HG02588 (cell line): ENCODE data around the gene RASGRP1.

Experiments used
- ATAC-seq: cut with Tn5 transposase; IDR thresholded peaks from one replicate; pipeline ENCODE4 v1.9.1; 2021; ENCODE audit warnings: mild to moderate bottlenecking, moderate library complexity; ENCODE audit not compliant: unreplicated experiment

Gene RASGRP1

GRCh38 chr15:38538328-38539007 is 26.1 kb downstream of the RASGRP1 start:
- ATAC-seq = no peak

GRCh38 chr15:38536201-38536676 is 28.4 kb downstream of the RASGRP1 start:
- ATAC-seq = no peak

DNA sequence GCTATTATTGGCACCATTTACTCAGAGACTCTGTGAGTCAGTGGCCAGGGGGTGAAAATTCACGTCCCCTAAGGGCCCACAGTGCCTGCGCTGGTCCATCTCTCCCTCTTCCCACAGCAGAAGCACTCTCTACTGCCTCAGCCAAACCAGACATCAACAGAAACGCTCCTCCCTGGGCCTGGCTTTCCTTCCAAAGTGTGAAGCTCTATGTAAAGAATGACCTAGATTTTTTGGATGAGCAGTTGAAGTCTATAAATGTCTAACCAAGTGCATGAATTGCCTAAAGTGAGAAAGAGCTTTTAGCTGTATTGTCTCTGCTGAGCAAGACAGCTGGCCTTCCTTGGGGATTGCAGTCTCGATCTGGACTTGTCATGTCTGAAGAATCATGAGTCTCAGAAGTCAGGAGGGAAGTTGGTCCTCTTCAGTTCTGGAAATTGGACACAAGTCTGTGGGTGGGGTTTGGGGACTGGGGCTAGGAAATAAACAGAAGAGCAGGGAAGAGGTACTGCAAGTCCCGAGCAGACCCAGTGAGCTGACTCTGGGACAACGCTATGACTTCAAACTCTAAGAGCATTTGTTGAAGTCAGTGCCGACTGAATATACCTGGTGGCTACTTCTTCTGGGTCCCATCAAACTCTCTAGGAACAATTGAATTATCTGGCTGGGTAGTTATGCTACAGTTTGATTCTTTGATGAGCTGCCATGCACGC is 29.0 kb downstream of the RASGRP1 start:
- ATAC-seq = no peak

DNA sequence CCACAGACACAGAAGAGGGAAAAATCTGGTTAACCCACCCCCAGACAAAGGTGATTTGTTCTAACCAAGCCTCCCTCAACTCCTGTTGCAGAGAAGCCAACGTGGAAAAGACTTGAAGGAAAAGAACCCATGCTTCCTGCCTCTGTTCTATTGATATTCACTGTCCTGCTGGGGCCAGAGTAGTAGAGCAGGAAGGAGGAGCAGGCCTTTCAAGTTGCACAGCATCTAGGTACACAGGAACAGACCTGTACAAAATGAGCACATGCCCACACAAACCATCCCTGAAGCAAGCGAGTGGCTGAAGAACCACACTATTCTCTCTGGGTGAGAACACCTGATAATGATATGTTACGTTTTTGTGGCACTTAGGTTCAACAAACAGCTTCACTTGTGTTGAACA is 29.9 kb downstream of the RASGRP1 start:
- no peak for ATAC-seq

- ATAC-seq = no peak
Observed at GRCh38 chr15:38533926-38534325, 30.7 kb downstream of the RASGRP1 start.

DNA sequence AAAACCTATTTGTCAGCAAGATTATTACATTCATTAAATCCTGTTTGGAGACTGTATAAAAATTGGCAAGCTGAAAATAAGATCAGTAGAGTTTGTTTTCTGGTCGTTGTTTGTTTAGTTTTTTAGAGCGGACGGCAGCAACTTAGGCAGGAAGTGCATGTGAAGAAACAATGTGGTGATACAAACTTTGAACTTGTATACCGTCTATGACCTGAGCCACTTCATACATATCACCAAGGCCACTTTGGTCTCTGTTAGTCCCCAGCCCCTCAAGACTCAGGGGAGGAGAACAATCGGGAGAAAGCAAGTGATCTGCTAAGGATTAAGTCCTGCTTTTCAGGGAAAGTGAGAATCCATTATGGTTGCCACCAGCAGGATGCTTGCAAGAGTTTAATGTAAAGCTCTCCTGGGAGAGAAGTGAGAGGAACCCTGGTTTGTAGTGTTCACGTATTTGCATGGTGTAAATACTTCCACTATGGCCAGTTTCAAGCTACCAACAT is 31.1 kb downstream of the RASGRP1 start:
- no peak for ATAC-seq

GRCh38 chr15:38532728-38533127 is 31.9 kb downstream of the RASGRP1 start:
- no peak for ATAC-seq

DNA sequence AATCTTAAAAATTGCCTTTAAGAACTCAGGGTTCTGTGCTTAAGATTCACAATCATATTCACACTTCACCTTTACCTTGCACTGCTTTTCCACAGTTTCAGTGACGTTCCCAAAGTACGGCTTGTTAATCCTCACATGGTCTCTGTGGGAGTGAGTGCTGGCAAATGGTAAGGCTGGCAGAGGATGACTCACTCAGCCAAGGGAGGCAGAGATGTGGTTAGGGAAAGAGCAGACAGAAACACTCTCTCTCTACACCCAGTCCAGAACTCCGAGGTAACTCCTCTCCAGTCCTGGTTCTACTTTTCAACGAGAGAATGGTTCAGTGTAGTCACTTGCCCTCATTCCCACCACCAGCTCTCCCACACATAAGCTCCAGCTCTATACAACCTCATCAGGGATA is 33.1 kb downstream of the RASGRP1 start:
- ATAC-seq = no peak

- ATAC-seq = peak; percentile 69
Observed at GRCh38 chr15:38530113-38530512, 34.5 kb downstream of the RASGRP1 start.

DNA sequence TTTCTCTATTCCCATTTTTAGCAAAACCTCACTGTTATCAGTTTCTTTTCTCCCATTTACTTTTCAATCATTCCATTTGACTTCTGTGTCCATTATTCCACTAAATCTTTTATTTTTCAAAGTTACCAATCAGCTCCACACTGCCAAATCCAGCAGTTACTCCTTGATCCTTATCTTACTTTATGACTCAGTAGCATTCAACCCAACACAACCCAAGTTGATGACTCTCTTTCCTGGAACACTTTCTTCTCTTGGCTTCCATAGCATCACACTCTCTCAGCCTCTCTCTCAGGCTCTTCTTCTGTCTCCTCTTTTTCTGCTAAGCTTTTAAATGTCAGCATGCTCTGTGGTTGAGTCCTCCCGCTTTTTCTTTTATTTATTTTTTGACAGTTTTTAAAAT is 36.3 kb downstream of the RASGRP1 start:
- no peak for ATAC-seq

DNA sequence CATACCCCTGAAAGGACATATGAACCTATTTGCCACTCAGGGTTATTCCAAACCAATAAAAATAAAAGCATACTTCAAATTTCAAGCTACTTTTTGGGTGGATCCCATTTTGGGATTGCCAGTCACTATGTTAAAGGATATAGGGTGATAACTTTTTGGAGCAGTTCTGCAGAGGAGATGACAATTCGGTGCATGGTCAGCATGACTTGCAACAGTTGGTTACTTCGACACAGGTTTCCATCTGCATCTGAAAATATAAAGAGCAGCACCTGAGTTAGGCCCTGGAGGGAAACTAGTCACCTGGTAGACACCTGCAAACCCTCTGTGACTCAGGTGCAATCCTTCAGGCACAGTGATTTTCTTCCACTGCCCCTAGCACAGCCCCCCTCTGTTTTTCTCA is 38.5 kb downstream of the RASGRP1 start:
- ATAC-seq = no peak

DNA sequence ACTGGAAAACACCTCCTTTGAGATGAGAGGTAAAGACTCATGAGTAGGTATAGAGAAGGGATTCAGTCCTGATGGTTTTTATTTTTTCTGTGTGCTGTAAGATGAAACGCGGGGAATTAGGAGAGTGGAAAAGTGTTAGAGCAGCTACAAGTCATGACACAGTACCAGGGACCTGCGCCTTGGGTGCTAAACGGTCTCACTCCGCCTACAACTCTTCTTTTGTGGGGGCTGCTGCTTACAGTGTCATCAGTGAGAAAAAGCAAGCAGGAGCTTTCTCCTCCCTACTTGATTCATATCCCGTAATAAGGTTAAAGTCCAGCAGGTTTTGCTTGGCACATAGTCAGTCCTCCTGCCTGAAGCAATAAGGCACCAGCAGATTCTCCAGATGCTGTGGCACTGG is 39.1 kb downstream of the RASGRP1 start:
- ATAC-seq = no peak

- no peak for ATAC-seq
Observed at GRCh38 chr15:38524156-38524555, 40.5 kb downstream of the RASGRP1 start.

DNA sequence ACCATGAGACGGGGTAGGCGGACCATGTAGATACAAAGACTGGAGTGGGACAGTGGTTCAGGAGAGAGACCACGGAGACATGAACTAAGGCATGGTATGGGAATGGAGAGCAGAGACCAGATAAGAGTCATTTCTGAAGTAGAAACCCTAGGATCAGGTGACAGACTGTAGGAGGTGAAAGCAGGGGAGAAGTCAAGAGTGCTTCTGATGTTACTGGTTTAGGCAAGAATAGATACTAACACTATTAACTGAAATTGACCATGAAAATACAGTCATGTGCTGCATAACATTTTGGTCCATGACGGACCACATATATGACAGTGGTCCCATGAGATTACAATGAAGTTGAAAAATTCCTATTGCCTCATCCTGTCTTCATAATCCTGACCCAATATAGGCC is 41.7 kb downstream of the RASGRP1 start:
- no peak for ATAC-seq

DNA sequence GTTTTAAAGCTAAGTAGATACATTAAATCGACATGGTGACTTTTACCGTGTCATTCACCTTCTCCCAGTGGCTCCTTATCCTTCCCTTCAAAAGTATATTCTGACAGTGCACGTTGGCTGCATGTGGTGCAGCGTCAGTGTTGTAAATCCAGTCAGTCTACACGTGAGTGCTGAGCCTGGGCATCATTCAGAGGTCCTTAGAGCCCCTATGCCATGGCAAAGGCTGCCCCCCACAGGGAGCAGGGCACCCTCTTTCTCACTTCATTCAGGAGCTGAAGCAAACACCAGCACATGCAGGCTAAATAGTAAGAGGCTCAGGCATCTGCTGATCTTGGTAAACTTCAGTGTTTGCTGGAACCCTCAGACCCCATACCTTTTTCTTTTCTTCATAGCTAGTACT is 43.3 kb downstream of the RASGRP1 start:
- ATAC-seq = no peak

- no peak for ATAC-seq
Observed at GRCh38 chr15:38520035-38520434, 44.6 kb downstream of the RASGRP1 start.

DNA sequence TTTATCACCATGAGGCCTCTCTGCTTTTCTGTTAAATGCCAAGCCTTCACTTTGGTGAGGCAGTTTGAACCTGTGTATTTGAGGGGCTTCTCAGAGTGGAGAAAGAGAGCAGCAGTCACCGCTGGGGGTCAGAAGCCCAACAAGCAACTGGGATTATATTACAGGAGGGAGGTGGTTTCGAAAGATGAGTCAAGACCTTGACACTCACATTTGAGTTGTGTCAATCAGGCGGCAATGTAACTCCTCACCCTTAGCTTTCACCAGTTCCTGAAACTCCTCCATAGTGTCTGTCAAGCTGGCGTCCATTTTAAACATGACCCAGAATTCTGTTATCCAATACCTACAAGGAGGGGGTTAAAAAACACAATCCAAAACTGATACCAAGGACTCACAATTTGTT is 46.5 kb downstream of the RASGRP1 start:
- ATAC-seq = no peak

- no peak for ATAC-seq
Observed at GRCh38 chr15:38517312-38517975, 47.2 kb downstream of the RASGRP1 start.

DNA sequence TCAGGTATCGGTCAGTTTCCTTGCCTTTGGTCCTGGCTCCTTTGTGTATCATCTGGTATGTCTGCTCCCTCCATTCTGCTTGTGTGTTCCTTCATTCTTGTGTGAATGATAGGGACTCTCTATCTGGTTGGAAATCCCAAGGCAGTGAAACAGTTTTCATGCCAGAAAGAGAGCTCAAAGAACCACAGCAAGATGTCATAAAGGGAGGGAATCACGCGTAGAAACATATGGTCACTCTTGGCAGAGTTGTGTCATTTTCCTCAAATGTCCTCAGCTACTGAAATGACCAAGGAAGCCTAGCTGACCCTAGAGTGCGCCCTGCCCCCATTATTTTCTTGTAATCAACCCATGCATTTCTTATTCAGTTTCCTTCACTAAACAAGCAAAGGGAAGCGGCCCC is 48.0 kb downstream of the RASGRP1 start:
- ATAC-seq = no peak

- peak; percentile 79 for ATAC-seq
Observed at GRCh38 chr15:38514601-38515000, 50.0 kb downstream of the RASGRP1 start.

- ATAC-seq = no peak
Observed at GRCh38 chr15:38512901-38513300, 51.7 kb downstream of the RASGRP1 start.

GRCh38 chr15:38509152-38509551 is 55.5 kb downstream of the RASGRP1 start:
- ATAC-seq = no peak
